Neural crest cell (in vitro differentiated cells): Measurements from ENCODE around the gene TMEM47. TPM values are rescaled to one million over a fixed set of nuclear protein-coding genes. Genes with fewer than 3 reads are reported as not detected.

Source experiments
- DNase-seq: peaks from one replicate; pipeline ENCODE4 v3.0.0; 2021; ENCODE audit warnings: low read depth, mixed read lengths, low spot score
- H3K27ac Mint-ChIP-seq: one replicate; pipeline ENCODE4 v1.8.0; 2021; ENCODE audit warnings: mild to moderate bottlenecking, mixed read lengths; ENCODE audit not compliant: unreplicated experiment
- H3K27me3 Mint-ChIP-seq: 2 replicates; pipeline ENCODE4 v1.8.0; 2021; ENCODE audit warnings: low read depth, mild to moderate bottlenecking, mixed read lengths
- H3K36me3 Mint-ChIP-seq: 2 replicates; pipeline ENCODE4 v1.8.0; 2021; ENCODE audit warnings: low read depth, mild to moderate bottlenecking, mixed read lengths
- H3K4me1 Mint-ChIP-seq: 2 replicates; pipeline ENCODE4 v1.8.0; 2021; ENCODE audit warnings: mixed read lengths
- H3K4me3 Mint-ChIP-seq: one replicate; pipeline ENCODE4 v1.8.0; 2021; ENCODE audit warnings: mild to moderate bottlenecking, mixed read lengths
- H3K9me3 Mint-ChIP-seq: 2 replicates; pipeline ENCODE4 v1.8.0; 2021; ENCODE audit warnings: mixed read lengths
- CTCF ChIP-seq: fragments of 200-600 bp; sonication (generic); conservative IDR thresholded peaks from 2 replicates; pipeline ENCODE4 v1.5.0; 2021; ENCODE audit warnings: antibody characterized with exemption, mild to moderate bottlenecking
- long read RNA-seq: library from polyadenylated mRNA; unstranded; transcript quantifications from one replicate; pipeline ENCODE4 v2.0.0, GENCODE V29; 2020
- total RNA-seq: library from RNA; stranded (reverse); gene quantifications from 2 replicates; pipeline ENCODE4 v1.2.1, GENCODE V29; 2021

TMEM47 gene
- total RNA-seq, result 42.0 and 45.4 TPM in 2 replicates
- long read RNA-seq, full-length matches to known transcripts, result 3 of 13 reads
- long read RNA-seq, partial matches to known transcripts, result 0 of 13 reads
- long read RNA-seq, other reads (novel, unspliced or antisense), result 10 of 13 reads

- Mint-ChIP-seq H3K36me3 (no peaks in the 10 kb centered on the region), H3K27me3 (peaks cover 17% of the 10 kb centered on the region), H3K4me1 (peaks cover 39% of the 10 kb centered on the region), H3K27ac (peak within 1 kb of the TSS; percentile 96), H3K4me3 (peak within 1 kb of the TSS; percentile 95), H3K9me3 (no peaks in the 10 kb centered on the region)
- TF ChIP-seq CTCF, result no peak
- DNase-seq, result peak; percentile 77
Measured at GRCh38 chrX:34656842-34657725, at the start of gene TMEM47. TSS of gene TMEM47 (minus strand) at chrX:34657285. CDS start at chrX:34657029, 256 bp downstream.

GRCh38 chrX:34687095-34687494, 30.0 kb upstream of the TMEM47 start:
- no peaks in the 10 kb centered on the region for H3K36me3 Mint-ChIP-seq
- TF ChIP-seq CTCF, result no peak

GRCh38 chrX:34659575-34659974, 2.5 kb upstream of the TMEM47 start:
- Mint-ChIP-seq H3K36me3 (no peaks in the 10 kb centered on the region), H3K9me3 (no peaks in the 10 kb centered on the region), H3K27ac (peak overlapping the region; percentile 53), H3K27me3 (peaks cover 17% of the 10 kb centered on the region), H3K4me1 (peaks cover 22% of the 10 kb centered on the region), H3K4me3 (peak overlapping the region; percentile 64)
- TF ChIP-seq CTCF, result no peak
- DNase-seq, result no peak

More at GRCh38 chrX:34687095-34687494, 30.0 kb upstream of the TMEM47 start:
- H3K9me3 Mint-ChIP-seq, result peaks cover 9% of the 10 kb centered on the region
- no peaks in the 10 kb centered on the region for H3K4me1 Mint-ChIP-seq
- no peak overlapping the region for H3K4me3 Mint-ChIP-seq
- DNase-seq, result no peak
- H3K27ac Mint-ChIP-seq, result no peak overlapping the region
- H3K27me3 Mint-ChIP-seq, result no peaks in the 10 kb centered on the region

GRCh38 chrX:34658326-34658725, 1.2 kb upstream of the TMEM47 start:
- no peaks in the 10 kb centered on the region for H3K9me3 Mint-ChIP-seq
- DNase-seq, result no peak
- peaks cover 30% of the 10 kb centered on the region for H3K4me1 Mint-ChIP-seq
- peak overlapping the region; percentile 54 for H3K4me3 Mint-ChIP-seq
- TF ChIP-seq CTCF, result no peak
- H3K36me3 Mint-ChIP-seq, result no peaks in the 10 kb centered on the region
- H3K27ac Mint-ChIP-seq, result no peak overlapping the region
- H3K27me3 Mint-ChIP-seq, result peaks cover 17% of the 10 kb centered on the region

- peaks cover 33% of the 10 kb centered on the region for H3K4me1 Mint-ChIP-seq
- H3K9me3 Mint-ChIP-seq, result no peaks in the 10 kb centered on the region
- H3K27me3 Mint-ChIP-seq, result peaks cover 17% of the 10 kb centered on the region
- H3K4me3 Mint-ChIP-seq, result peak overlapping the region; percentile 88
- no peak for DNase-seq
- TF ChIP-seq CTCF, result no peak
- H3K27ac Mint-ChIP-seq, result peak overlapping the region; percentile 69
- no peaks in the 10 kb centered on the region for H3K36me3 Mint-ChIP-seq
Measured at GRCh38 chrX:34657726-34658070, 613 bp upstream of the TMEM47 start.
